ENCODE results near the gene TMEM254.

DNA sequence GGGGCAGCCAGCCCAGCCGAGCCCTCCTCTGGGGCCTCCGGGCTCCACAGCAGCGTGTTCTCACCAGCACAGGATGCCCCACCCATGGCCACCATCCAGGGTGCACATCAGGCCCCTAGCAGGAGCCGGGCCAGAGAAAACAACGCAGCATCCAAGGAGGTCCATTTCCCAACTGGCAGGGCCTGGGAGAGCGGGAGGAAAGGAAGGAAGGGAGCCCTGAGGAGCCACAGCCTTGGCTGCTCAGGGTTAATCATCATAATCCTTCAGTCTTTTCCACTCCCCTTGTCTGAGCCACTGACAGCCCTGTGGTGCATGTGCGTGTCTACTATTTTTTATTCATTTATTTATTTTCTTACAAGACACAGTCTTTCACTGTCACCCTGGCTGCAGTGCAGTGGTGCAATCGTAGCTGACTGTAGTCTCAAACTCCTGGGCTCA is 57.7 kb downstream of the TMEM254 start:
- TF ChIP-seq, protein P1, sequence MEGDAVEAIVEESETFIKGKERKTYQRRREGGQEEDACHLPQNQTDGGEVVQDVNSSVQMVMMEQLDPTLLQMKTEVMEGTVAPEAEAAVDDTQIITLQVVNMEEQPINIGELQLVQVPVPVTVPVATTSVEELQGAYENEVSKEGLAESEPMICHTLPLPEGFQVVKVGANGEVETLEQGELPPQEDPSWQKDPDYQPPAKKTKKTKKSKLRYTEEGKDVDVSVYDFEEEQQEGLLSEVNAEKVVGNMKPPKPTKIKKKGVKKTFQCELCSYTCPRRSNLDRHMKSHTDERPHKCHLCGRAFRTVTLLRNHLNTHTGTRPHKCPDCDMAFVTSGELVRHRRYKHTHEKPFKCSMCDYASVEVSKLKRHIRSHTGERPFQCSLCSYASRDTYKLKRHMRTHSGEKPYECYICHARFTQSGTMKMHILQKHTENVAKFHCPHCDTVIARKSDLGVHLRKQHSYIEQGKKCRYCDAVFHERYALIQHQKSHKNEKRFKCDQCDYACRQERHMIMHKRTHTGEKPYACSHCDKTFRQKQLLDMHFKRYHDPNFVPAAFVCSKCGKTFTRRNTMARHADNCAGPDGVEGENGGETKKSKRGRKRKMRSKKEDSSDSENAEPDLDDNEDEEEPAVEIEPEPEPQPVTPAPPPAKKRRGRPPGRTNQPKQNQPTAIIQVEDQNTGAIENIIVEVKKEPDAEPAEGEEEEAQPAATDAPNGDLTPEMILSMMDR (IDR thresholded peaks at IDR 0.05; ENCODE audit: low read depth, low read length) = no peak
- no peak for TF ChIP-seq EZH2phosphoT487 (IDR thresholded peaks at IDR 0.05; ENCODE audit: low read depth)
